ENCODE data around the gene EMD.

EMD gene

GRCh38 chrX:154426916-154427770 is 48.0 kb downstream of the EMD start:
- Histone ChIP-seq H3K4me3 (ENCODE audit: low read depth in 1 of 2, low read length in 1 of 2) (peak overlapping the region in 1 of 2 experiments; percentile 73), H3K4me1 (ENCODE audit: control insufficient read depth in 1 of 2, insufficient read depth in 1 of 2, low read depth in 1 of 2, low read length in 1 of 2) (peaks cover 32 to 44% of the 10 kb centered on the region in 2 experiments), H3K27ac (peak overlapping the region; percentile 87), H3K9me3 (no peaks in the 10 kb centered on the region), H3K27me3 (no peaks in the 10 kb centered on the region), H3K36me3 (peaks cover 3% of the 10 kb centered on the region)
- TF ChIP-seq, protein P1, sequence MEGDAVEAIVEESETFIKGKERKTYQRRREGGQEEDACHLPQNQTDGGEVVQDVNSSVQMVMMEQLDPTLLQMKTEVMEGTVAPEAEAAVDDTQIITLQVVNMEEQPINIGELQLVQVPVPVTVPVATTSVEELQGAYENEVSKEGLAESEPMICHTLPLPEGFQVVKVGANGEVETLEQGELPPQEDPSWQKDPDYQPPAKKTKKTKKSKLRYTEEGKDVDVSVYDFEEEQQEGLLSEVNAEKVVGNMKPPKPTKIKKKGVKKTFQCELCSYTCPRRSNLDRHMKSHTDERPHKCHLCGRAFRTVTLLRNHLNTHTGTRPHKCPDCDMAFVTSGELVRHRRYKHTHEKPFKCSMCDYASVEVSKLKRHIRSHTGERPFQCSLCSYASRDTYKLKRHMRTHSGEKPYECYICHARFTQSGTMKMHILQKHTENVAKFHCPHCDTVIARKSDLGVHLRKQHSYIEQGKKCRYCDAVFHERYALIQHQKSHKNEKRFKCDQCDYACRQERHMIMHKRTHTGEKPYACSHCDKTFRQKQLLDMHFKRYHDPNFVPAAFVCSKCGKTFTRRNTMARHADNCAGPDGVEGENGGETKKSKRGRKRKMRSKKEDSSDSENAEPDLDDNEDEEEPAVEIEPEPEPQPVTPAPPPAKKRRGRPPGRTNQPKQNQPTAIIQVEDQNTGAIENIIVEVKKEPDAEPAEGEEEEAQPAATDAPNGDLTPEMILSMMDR (IDR thresholded peaks at IDR 0.05) = no peak

DNA sequence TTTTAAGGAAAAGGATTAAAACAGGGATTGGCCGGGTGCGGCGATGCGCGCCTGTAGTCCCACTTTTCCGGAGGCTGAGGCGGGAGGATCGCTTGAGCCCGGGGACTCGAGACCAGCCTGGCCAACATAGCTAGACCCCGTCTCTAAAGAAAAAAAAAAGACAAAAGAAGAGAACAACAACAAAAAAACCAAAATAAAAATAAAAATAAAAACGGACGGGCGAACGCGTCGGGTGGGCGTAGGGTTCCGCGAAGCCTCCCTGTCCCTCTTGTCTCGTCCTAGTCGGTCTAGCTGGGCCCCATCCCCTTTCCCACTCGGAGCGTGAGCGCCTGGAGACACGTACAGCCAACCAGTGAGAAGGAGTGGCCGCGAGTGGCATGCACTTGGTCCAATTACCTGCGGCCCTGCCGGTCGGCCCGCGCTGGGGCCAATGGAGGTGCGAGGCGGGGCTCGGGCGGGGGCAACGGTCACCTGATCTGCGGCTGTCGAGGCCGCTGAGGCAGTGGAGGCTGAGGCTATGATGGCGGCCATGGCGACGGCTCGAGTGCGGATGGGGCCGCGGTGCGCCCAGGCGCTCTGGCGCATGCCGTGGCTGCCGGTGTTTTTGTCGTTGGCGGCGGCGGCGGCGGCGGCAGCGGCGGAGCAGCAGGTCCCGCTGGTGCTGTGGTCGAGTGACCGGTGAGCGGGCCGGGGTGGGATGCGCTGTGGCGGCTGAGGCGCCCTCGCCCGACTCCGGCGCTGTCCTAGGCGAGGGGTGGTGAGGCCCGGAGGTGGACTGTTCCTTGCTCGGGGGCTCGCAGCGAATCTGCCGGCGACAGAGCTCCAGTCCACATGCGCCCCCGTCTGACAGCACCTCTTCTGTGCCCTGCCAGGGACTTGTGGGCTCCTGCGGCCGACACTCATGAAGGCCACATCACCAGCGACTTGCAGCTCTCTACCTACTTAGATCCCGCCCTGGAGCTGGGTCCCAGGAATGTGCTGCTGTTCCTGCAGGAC is 49.4 kb downstream of the EMD start, which contains the start of gene ATP6AP1:
Gene ATP6AP1 (plus strand): TSS at position 502 of the 996 bp plus-strand sequence. CDS start 16 bp downstream, at position 518.
- TF ChIP-seq, protein P1 (IDR thresholded peaks at IDR 0.05) = no peak
- Histone ChIP-seq H3K27me3 (no peaks in the 10 kb centered on the region), H3K9me3 (no peaks in the 10 kb centered on the region), H3K4me1 (ENCODE audit: control insufficient read depth in 1 of 2, insufficient read depth in 1 of 2, low read depth in 1 of 2, low read length in 1 of 2) (peaks cover 32 to 44% of the 10 kb centered on the region in 2 experiments), H3K36me3 (peaks cover 16% of the 10 kb centered on the region), H3K27ac (peak within 1 kb of the TSS; percentile 87), H3K4me3 (ENCODE audit: low read depth in 1 of 2, low read length in 1 of 2) (peak within 1 kb of the TSS; percentile 72 to 73)

- TF ChIP-seq, protein P1 (IDR thresholded peaks at IDR 0.05) = no peak
- H3K9me3 ChIP-seq = no peaks in the 10 kb centered on the region
- no peaks in the 10 kb centered on the region for H3K27me3 ChIP-seq
- H3K4me3 ChIP-seq (ENCODE audit: low read depth in 1 of 2, low read length in 1 of 2) = peak overlapping the region; percentile 72 to 73
- H3K27ac ChIP-seq = peak overlapping the region; percentile 87
- H3K4me1 ChIP-seq (ENCODE audit: control insufficient read depth in 1 of 2, insufficient read depth in 1 of 2, low read depth in 1 of 2, low read length in 1 of 2) = peaks cover 32 to 44% of the 10 kb centered on the region in 2 experiments
- peaks cover 28% of the 10 kb centered on the region for H3K36me3 ChIP-seq
Measured at GRCh38 chrX:154429711-154430110, 50.6 kb downstream of the EMD start.

- Histone ChIP-seq H3K27ac (peak overlapping the region; percentile 87), H3K27me3 (no peaks in the 10 kb centered on the region), H3K4me1 (ENCODE audit: control insufficient read depth in 1 of 2, insufficient read depth in 1 of 2, low read depth in 1 of 2, low read length in 1 of 2) (peaks cover 32 to 44% of the 10 kb centered on the region in 2 experiments), H3K9me3 (no peaks in the 10 kb centered on the region), H3K4me3 (ENCODE audit: low read depth in 1 of 2, low read length in 1 of 2) (peak overlapping the region; percentile 34 to 72), H3K36me3 (peaks cover 36% of the 10 kb centered on the region)
- TF ChIP-seq, protein P1 (IDR thresholded peaks at IDR 0.05) = no peak
Measured at GRCh38 chrX:154430479-154430878, 51.4 kb downstream of the EMD start.

- TF ChIP-seq, protein P1 (IDR thresholded peaks at IDR 0.05) = no peak
- H3K9me3 ChIP-seq = no peaks in the 10 kb centered on the region
Measured at GRCh38 chrX:154430916-154431315, 51.8 kb downstream of the EMD start.

More at GRCh38 chrX:154430916-154431315, 51.8 kb downstream of the EMD start:
- Histone ChIP-seq H3K27ac (peak overlapping the region; percentile 87), H3K36me3 (peaks cover 40% of the 10 kb centered on the region), H3K4me3 (ENCODE audit: low read depth in 1 of 2, low read length in 1 of 2) (peak overlapping the region; percentile 34 to 72), H3K4me1 (ENCODE audit: control insufficient read depth in 1 of 2, insufficient read depth in 1 of 2, low read depth in 1 of 2, low read length in 1 of 2) (peaks cover 32 to 47% of the 10 kb centered on the region in 2 experiments), H3K27me3 (no peaks in the 10 kb centered on the region)

All from neutrophil (primary cell).